Dendritic cell treated with granulocyte-macrophage colony-stimulating factor and Interleukin-4, amounts not matched to agents 40 ng/mL and 50 ng/mL, for 4 days (primary cell): Measurements from ENCODE around the gene HCRTR1.

Experiments used
- H3K27ac Mint-ChIP-seq: one replicate; pipeline ENCODE4 v1.8.0; 2022; ENCODE audit warnings: mild to moderate bottlenecking, mixed read lengths
- H3K27me3 Mint-ChIP-seq: one replicate; pipeline ENCODE4 v1.8.0; 2022; ENCODE audit warnings: mild to moderate bottlenecking, mixed read lengths
- H3K36me3 Mint-ChIP-seq: one replicate; pipeline ENCODE4 v1.8.0; 2022; ENCODE audit warnings: low read depth, mixed read lengths
- H3K4me1 Mint-ChIP-seq: one replicate; pipeline ENCODE4 v1.8.0; 2022; ENCODE audit warnings: low read depth, mixed read lengths
- H3K4me3 Mint-ChIP-seq: one replicate; pipeline ENCODE4 v1.8.0; 2022; ENCODE audit warnings: mild to moderate bottlenecking, moderate library complexity, mixed read lengths
- H3K9me3 Mint-ChIP-seq: one replicate; pipeline ENCODE4 v1.8.0; 2022; ENCODE audit warnings: mixed read lengths
- intact Hi-C: fragments of 100-400 bp; cut with micrococcal nuclease; formaldehyde crosslinking; loops from one replicate; pipeline ENCODE4 v1.15.0; 2022

The HCRTR1 gene

DNA sequence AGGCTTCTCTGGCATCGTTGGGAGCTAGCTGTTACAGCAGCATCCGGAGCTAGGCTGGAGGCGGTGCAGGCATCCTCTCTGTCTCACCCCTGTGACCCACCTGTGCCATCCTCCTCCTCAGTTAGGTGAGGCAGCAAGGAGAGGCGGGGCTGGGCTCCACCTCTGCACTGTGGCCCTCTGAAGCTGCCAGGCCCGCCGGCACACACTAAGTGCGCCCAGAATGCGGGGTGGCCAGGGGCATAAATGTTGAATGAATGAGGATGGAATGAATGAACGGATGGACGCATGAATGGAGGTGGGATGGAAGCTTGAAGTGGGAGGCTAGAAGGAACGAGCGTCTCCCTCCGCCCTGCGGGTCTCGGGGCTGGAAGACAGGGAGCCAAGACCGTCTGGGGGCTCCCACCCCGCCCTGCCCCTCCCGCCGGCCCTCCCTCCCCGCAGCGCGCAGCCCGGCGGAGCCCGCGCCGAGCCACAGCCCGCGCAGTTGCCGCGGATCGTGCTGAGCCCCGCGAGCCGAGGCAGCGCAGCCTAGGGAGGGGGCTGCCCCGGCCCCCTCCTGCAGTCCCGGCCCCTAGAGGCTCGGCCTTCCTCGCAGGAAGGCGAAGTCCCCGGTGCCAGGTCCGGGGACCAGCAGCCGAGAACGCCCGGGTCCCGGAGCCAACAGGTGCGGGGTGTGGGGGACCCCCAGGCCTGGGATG, at the start of gene HCRTR1:
Gene HCRTR1, plus strand, starts transcription at position 472 of the 698 bp plus-strand sequence. CDS start 1,504 bp downstream, outside the sequence.
- intact Hi-C loops, result no loop called here
- no peak within 1 kb of the TSS for H3K27ac Mint-ChIP-seq
- peaks cover 37% of the 10 kb centered on the region for H3K27me3 Mint-ChIP-seq

DNA sequence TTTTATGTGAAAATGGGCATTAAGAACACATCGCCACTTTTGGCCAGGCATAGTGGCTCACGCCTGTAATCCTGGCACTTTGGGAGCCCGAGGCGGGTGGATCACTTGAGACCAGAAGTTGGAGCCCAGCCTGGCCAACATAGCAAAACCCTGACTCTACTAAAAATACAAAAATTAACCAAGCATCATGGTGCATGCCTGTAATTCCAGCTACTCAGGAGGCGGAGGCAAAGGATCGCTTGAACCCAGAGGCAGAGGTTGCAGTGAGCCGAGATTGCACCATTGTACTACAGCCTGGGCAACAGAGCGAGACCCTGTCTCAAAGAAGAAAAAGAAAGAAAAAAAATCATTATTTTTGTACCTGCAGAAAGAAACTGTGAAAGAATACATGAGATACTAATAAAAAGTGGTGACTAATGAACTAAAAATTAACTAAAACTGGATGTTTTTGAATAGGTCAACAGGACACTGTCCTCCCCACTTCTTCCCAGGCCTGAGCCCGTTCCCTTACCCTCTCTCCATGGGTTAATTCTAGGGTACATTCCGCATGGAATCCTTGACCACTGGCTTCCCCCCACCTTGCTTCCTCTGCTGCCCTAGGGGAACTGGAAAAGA, 49.4 kb upstream of the HCRTR1 start:
- Mint-ChIP-seq H3K4me1 (peaks cover 15% of the 10 kb centered on the region), H3K4me3 (no peak overlapping the region), H3K36me3 (no peaks in the 10 kb centered on the region), H3K9me3 (no peaks in the 10 kb centered on the region), H3K27me3 (peaks cover 39% of the 10 kb centered on the region), H3K27ac (peak overlapping the region; percentile 51)
- intact Hi-C loops, result no loop called here

More for the DNA sequence above, at the start of gene HCRTR1:
- Mint-ChIP-seq H3K36me3 (no peaks in the 10 kb centered on the region), H3K4me3 (peak within 1 kb of the TSS; percentile 48), H3K4me1 (peaks cover 54% of the 10 kb centered on the region), H3K9me3 (no peaks in the 10 kb centered on the region)

DNA sequence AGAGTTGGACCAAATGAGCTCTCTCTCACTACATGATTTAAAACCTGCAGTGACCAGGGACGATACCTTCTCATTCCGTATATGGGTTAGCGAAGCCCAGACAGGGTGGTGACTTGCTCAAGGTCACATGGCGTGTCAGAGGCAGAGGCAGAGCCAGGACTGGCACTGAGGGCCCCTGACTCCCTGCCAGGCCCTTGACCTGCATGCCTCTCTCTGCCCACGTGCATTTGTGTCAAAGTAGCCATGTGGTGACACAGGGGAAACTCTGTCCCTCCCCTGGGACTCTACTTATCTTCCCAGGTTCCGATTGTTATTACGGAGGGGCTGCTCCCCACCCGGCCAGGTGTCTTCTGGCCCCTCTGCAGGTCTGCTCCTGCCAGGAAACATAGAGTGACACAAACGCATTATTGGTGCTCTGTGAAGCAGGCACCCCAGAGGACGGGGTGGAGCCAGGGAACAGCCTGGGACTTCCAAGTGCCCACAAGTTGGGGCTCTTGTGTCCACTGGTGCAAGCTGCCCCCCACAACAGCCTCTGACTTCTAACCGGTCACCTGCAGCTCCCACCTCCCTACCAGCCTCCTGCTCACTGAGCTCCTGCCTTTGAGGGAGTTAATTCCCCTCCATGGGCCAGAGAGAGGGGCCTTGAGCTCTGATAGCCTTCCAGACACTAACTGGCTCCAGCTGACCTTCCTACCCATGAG, 48.4 kb upstream of the HCRTR1 start:
- Mint-ChIP-seq H3K4me1 (peaks cover 24% of the 10 kb centered on the region), H3K27me3 (peaks cover 40% of the 10 kb centered on the region), H3K4me3 (no peak overlapping the region), H3K36me3 (no peaks in the 10 kb centered on the region), H3K9me3 (no peaks in the 10 kb centered on the region), H3K27ac (no peak overlapping the region)
- intact Hi-C loops, result no loop called here

DNA sequence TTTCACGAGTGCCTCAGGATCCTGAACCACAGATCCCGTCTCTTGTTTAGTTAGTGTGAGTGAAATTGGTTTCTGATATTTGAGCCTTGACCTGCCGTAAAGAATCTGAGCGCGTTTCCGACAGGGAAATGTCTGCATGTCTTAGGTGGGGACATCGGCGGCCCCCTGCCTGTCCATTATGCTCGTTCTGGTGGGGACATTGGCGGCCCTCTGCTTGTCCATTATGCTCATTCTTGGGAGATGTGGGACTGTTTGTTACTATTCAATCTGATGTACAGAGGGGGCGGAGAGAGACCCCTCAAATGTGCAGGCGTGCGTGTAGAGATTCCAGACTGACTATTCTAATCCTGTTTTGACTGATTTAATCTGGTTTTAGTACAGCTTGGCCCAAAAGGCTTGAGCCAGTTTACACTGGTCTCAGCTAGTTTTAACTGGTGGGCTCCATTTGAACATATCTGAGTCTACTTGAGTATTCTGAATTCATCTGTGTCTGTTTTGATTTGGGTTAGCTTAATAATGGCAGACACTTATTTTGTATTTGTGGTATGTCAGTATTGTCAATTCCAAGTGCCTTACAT, 47.8 kb upstream of the HCRTR1 start:
- Mint-ChIP-seq H3K27me3 (peaks cover 38% of the 10 kb centered on the region), H3K4me3 (no peak overlapping the region), H3K9me3 (no peaks in the 10 kb centered on the region), H3K27ac (no peak overlapping the region), H3K36me3 (no peaks in the 10 kb centered on the region), H3K4me1 (peaks cover 31% of the 10 kb centered on the region)
- intact Hi-C loops, result no loop called here

DNA sequence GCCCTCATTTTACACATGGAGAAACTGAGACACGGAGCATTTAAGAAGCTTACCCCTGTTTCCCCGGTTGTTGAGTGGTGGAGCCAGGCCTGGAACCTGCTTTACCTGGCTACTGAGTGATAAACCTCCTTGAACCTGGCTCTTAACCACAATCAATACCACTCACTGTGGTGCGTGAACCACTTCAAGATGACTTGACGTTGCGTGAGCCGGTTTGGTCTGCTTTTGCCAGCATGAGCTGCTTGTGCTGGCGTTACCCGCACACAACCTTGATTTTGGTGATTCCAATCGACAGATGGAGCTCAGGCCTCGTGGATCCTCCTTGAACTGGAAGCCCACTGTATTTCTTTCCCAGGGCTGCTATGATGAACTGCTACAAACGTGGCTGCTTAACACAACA, 47.3 kb upstream of the HCRTR1 start:
- intact Hi-C loops, result no loop called here
- H3K4me3 Mint-ChIP-seq, result no peak overlapping the region
- H3K9me3 Mint-ChIP-seq, result no peaks in the 10 kb centered on the region
- peaks cover 39% of the 10 kb centered on the region for H3K27me3 Mint-ChIP-seq
- H3K4me1 Mint-ChIP-seq, result peaks cover 33% of the 10 kb centered on the region
- no peak overlapping the region for H3K27ac Mint-ChIP-seq
- H3K36me3 Mint-ChIP-seq, result no peaks in the 10 kb centered on the region

DNA sequence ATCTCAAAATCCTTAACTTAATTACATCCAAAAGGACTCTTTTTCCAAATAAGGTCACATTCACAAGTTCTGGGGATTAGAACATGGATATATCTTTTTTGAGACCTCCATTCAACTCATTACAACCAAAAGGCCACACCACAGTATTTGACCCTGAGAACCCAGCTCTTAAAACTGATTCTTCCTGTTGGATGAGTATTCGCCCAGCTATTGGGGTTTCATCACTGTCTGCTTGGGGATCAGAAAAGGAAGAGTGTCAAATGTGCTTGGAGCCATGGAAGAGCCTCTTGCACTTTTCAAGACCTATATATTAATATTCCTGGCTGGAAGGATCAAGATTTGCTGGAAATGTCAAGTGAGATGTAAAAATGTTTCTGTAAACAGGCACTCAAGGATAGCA, 46.6 kb upstream of the HCRTR1 start:
- intact Hi-C loops, result no loop called here
- H3K4me3 Mint-ChIP-seq, result no peak overlapping the region
- peaks cover 36% of the 10 kb centered on the region for H3K27me3 Mint-ChIP-seq

DNA sequence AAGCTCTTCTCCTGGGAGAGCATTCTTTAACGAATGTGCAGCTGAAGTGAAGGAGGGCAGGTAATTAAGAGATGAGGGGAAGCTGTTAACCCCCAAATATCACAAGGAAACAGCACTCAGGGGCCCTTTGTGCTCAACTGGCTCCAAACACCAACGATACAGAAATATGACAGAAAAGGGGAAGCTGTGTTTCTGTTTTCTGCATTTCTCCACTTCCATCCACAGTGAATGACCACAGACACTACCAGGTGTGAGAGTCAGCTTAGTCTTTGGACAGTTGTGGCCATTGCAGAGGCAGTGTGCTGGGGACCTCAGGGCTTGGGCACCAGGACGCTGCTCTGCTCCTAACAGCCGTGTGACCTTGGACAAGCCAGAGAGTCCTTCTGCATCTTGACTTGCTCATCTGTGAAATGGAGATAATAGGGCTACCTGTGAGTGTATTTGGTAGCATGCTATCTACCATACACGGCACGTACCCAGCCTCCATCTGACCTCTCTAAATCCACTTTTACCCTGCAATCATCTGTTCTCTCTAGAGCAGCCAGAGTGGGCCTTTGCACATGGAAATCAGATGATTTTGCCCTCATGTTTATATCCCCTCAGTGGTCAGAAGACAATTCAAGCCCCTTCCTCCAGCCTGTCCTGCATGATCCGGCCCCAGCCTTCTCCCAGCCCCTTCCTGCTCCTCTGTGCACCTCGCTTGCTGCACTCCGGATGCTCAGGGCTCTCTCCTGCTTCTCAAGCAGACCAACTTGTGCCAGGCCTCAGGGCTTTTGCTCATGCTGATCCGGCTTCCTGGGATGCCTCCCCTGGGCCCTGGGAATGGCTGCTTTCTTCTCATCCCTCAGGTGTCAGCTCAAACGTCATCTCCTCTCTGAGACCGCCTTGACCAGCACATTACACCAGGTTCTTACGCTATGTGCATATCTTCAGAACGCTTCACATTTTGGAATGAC, 45.9 kb upstream of the HCRTR1 start:
- peaks cover 34% of the 10 kb centered on the region for H3K27me3 Mint-ChIP-seq
- intact Hi-C loops, result no loop called here
- no peak overlapping the region for H3K4me3 Mint-ChIP-seq
- no peaks in the 10 kb centered on the region for H3K36me3 Mint-ChIP-seq
- H3K4me1 Mint-ChIP-seq, result peaks cover 42% of the 10 kb centered on the region
- H3K27ac Mint-ChIP-seq, result no peak overlapping the region
- H3K9me3 Mint-ChIP-seq, result no peaks in the 10 kb centered on the region

More for the DNA sequence above, 46.6 kb upstream of the HCRTR1 start:
- no peaks in the 10 kb centered on the region for H3K36me3 Mint-ChIP-seq
- H3K9me3 Mint-ChIP-seq, result no peaks in the 10 kb centered on the region
- peaks cover 35% of the 10 kb centered on the region for H3K4me1 Mint-ChIP-seq
- H3K27ac Mint-ChIP-seq, result no peak overlapping the region

DNA sequence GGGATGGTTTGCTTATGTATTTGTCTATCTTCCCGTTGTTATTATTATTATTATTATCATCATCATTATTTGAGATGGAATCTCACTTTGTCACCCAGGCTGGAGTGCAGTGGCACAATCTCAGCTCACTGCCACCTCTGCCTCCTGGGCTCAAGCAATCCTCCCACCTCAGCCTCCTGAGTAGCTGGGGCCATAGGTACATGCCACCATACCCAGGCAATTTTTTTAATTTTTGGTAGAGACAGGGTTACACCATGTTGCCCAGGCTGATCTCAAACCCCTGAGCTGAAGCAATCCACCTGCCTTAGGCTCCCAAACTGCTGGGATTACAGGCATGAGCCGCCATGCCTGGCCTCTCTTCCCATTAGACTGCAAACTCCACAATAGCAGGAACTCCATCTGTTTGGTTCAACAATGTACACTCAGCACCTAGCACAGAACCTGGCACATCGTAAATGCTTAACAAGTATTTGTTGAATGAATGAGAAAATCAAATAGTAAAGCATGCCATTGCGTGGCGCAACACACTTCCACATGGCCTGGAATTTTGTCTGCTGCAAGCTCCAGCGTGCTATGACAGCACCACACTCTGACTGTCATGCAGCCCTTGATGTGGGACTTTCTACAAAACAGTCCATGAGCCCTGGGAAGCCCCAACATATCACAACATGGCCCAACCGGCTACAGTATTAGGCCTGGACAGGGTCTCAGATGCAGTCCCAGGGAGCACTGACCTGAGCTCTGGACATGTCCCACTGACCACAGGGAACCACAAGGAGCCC, 45.0 kb upstream of the HCRTR1 start:
- Mint-ChIP-seq H3K27me3 (peaks cover 33% of the 10 kb centered on the region), H3K4me1 (peaks cover 44% of the 10 kb centered on the region), H3K36me3 (no peaks in the 10 kb centered on the region), H3K27ac (no peak overlapping the region), H3K4me3 (no peak overlapping the region), H3K9me3 (no peaks in the 10 kb centered on the region)
- intact Hi-C loops, result no loop called here

DNA sequence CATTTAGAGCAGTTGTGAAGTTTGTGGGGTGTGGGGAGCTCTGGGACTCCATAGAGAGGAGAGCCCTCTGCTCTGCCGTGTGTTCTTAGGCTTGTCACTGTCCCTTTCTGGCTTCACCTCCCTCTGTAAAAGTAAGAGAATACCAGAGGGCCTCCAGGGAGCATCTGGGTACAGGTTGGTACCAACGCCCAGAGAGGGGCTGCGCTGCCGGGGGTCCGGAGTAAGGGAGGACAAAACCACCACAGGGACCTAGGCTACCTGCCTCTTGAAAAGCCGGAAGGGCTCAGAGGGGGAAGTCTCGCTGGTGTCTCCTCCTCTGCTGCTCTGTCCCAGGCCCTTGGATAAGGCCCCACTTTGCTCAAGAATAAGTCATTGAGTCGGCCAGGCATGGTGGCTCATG, 44.2 kb upstream of the HCRTR1 start:
- H3K27ac Mint-ChIP-seq, result no peak overlapping the region
- H3K27me3 Mint-ChIP-seq, result peaks cover 30% of the 10 kb centered on the region
- H3K36me3 Mint-ChIP-seq, result no peaks in the 10 kb centered on the region
- no peak overlapping the region for H3K4me3 Mint-ChIP-seq
- peaks cover 44% of the 10 kb centered on the region for H3K4me1 Mint-ChIP-seq
- intact Hi-C loops, result no loop called here
- H3K9me3 Mint-ChIP-seq, result no peaks in the 10 kb centered on the region

DNA sequence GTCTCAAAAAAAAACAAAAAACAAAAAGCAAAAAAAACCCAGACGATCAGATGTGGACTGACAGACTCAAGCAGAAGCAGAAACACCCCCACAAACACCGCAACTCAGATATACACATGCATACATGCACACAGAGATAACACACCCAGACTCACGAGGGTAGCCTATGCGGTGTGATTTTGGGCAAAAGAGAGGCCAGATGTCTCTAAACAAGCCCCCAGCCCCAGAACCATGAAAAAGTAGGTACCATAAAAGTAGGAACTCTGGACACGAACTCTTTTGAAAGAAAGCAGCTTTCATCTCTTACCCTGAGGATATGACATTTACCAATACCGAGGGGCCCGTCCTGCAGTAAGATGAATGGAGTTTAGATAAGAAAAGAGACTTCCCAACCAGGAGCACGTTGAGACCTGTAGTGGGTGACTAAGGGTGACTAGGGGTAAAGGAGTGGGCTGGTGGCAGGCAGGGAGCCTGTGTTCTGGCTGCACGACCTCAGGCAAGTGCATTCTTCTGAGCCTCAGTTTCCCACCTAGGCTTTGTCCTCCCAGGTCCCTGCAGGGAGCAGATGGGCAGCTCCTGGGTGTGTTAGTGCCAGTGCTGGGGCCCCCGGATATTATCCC, 42.6 kb upstream of the HCRTR1 start:
- H3K4me3 Mint-ChIP-seq, result no peak overlapping the region
- peaks cover 44% of the 10 kb centered on the region for H3K4me1 Mint-ChIP-seq
- intact Hi-C loops, result no loop called here
- H3K9me3 Mint-ChIP-seq, result no peaks in the 10 kb centered on the region
- H3K36me3 Mint-ChIP-seq, result no peaks in the 10 kb centered on the region
- no peak overlapping the region for H3K27ac Mint-ChIP-seq
- H3K27me3 Mint-ChIP-seq, result peaks cover 18% of the 10 kb centered on the region

DNA sequence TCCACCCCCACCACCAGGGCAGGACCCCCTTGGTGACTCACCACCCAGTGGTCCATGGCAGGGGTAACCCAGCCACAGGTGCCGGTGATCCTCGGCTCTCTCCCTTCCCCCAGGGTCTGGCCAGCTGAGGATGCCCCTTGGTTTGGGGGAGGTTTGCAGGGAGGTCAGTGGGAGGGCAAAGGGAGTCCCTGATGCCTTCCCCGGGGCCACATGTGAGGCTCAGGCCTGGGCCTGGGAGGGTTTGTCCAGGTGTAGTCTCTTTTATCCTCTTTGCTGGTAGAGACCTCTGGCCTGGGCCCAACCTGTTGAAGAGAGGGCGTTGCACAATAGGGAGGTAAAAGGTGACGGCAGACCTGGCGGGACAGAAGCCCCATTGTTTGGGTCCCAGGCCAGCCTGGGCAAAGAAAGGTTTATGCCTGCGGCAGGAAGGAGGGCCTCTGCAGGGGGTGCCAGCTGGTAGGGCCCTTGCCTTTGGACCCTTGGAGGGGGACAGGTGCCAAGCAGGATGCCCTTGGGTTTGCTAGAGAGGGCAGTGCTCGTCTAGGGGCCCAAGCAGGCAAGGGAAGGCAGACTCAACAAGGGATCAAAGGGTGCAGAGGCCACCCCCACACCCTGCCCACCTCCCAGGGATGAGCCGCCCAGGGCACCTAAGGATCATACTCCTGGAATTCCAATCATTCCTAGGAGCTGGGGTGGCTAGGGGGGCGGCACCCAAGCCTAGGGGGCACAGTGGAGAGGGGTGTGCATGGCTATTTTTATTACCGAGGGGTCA, 41.9 kb upstream of the HCRTR1 start:
- Mint-ChIP-seq H3K4me1 (peaks cover 44% of the 10 kb centered on the region), H3K36me3 (no peaks in the 10 kb centered on the region), H3K9me3 (no peaks in the 10 kb centered on the region), H3K27ac (no peak overlapping the region), H3K27me3 (peaks cover 19% of the 10 kb centered on the region), H3K4me3 (no peak overlapping the region)
- intact Hi-C loops, result no loop called here

DNA sequence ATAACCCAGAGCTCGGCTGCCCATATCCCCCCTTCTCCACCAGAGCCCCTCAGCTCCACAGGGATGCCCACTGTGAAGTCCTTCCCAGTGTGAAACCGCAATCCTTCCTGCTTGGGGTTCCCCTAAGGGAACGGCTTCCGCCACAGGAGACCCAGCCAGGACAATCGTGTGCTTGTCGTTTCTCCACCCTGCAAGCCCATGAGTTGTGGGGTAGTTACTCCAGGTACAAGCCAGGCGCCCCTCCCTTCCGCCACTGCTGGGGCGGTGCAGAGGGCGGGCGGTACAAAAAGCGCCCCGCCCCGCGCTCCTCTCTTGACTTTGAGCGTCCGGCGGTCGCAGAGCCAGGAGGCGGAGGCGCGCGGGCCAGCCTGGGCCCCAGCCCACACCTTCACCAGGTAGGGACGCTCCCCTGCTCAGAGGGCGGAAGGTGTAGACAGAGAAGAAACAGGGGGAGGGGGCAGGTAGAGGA, 41.3 kb upstream of the HCRTR1 start, which contains the start of gene TINAGL1:
Gene TINAGL1, plus strand, starts transcription at position 315 of the 469 bp plus-strand sequence. CDS start 634 bp downstream, outside the sequence.
- Mint-ChIP-seq H3K9me3 (no peaks in the 10 kb centered on the region), H3K4me3 (peak within 1 kb of the TSS; percentile 18), H3K4me1 (peaks cover 41% of the 10 kb centered on the region), H3K27ac (peak within 1 kb of the TSS; percentile 60), H3K36me3 (no peaks in the 10 kb centered on the region), H3K27me3 (peaks cover 21% of the 10 kb centered on the region)
- intact Hi-C loops, result no loop called here
